Measurements from ENCODE around the gene MFAP1. TPM values are rescaled to one million over a fixed set of nuclear protein-coding genes. Genes with fewer than 3 reads are reported as not detected.
"Not testable (repeated sequence)": the region's sequence is repeated elsewhere in the genome, so short reads cannot be mapped to it uniquely, and the experiment has no call there.

Gene MFAP1
- total RNA-seq, 2 donors from 2014 or later, result 6.8 to 20.8 TPM

GRCh38 chr15:43868406-43868805 is 43.9 kb upstream of the MFAP1 start:
- no peaks in the 10 kb centered on the region for H3K27me3 ChIP-seq (replicated peaks; ENCODE audit: insufficient read depth)
- H3K36me3 ChIP-seq, result no peaks in the 10 kb centered on the region
- H3K4me3 ChIP-seq, result no peak overlapping the region
- no peak for TF ChIP-seq CTCF (IDR thresholded peaks at IDR 0.05)
- H3K9me3 ChIP-seq, result no peaks in the 10 kb centered on the region
- ATAC-seq (ENCODE audit: insufficient number of reproducible peaks, low FRiP score, low read depth) (no peak), DNase-seq (ENCODE audit: low spot score) (no peak)
- H3K4me1 ChIP-seq (ENCODE audit: control insufficient read depth in 1 of 2, low read depth in 2 of 2), result no peaks in the 10 kb centered on the region
- no peak overlapping the region for H3K27ac ChIP-seq

DNA sequence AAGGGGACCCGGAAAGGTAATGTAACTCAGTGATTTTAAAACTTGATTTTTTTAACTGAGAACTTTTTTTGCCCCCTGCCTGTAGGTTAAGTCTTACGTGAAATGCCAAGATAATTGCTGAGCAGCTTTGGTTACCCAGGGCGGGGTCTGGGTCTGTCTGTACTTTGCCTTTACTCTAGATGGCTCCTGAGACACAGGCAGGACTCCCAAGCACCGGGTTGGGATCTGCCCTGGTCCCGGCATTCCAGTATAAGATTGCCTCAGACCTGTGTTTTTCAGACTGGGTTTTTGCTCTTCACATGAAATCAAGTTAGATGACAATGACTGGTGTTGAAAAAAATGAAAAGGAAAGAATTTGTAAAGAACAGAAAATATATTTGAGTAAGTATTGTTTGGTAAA is 42.6 kb upstream of the MFAP1 start:
- DNase-seq (ENCODE audit: low spot score), result no peak

GRCh38 chr15:43866636-43867035 is 42.1 kb upstream of the MFAP1 start:
- H3K4me3 ChIP-seq; H3K27me3 ChIP-seq (replicated peaks; ENCODE audit: insufficient read depth); DNase-seq (ENCODE audit: low spot score); H3K9me3 ChIP-seq; ATAC-seq (ENCODE audit: insufficient number of reproducible peaks, low FRiP score, low read depth); H3K27ac ChIP-seq; H3K4me1 ChIP-seq (ENCODE audit: control insufficient read depth in 1 of 2, low read depth in 2 of 2); H3K36me3 ChIP-seq: not testable (repeated sequence)

More for the DNA sequence above, 42.6 kb upstream of the MFAP1 start:
- no peaks in the 10 kb centered on the region for H3K36me3 ChIP-seq
- H3K27ac ChIP-seq, result no peak overlapping the region
- no peaks in the 10 kb centered on the region for H3K27me3 ChIP-seq (replicated peaks; ENCODE audit: insufficient read depth)
- ATAC-seq (ENCODE audit: insufficient number of reproducible peaks, low FRiP score, low read depth), result no peak
- TF ChIP-seq CTCF (IDR thresholded peaks at IDR 0.05), result no peak
- no peaks in the 10 kb centered on the region for H3K4me1 ChIP-seq (ENCODE audit: control insufficient read depth in 1 of 2, low read depth in 2 of 2)
- no peaks in the 10 kb centered on the region for H3K9me3 ChIP-seq
- no peak overlapping the region for H3K4me3 ChIP-seq

- Histone ChIP-seq H3K27me3 (replicated peaks; ENCODE audit: insufficient read depth) (no peaks in the 10 kb centered on the region), H3K4me1 (ENCODE audit: control insufficient read depth in 1 of 2, low read depth in 2 of 2) (no peaks in the 10 kb centered on the region), H3K27ac (no peak overlapping the region), H3K9me3 (no peaks in the 10 kb centered on the region), H3K4me3 (no peak overlapping the region), H3K36me3 (peaks cover 8% of the 10 kb centered on the region)
- no peak for TF ChIP-seq CTCF (IDR thresholded peaks at IDR 0.05)
- DNase-seq (ENCODE audit: low spot score) (no peak), ATAC-seq (ENCODE audit: insufficient number of reproducible peaks, low FRiP score, low read depth) (no peak)
Observed at GRCh38 chr15:43859546-43859945, 35.1 kb upstream of the MFAP1 start.

DNA sequence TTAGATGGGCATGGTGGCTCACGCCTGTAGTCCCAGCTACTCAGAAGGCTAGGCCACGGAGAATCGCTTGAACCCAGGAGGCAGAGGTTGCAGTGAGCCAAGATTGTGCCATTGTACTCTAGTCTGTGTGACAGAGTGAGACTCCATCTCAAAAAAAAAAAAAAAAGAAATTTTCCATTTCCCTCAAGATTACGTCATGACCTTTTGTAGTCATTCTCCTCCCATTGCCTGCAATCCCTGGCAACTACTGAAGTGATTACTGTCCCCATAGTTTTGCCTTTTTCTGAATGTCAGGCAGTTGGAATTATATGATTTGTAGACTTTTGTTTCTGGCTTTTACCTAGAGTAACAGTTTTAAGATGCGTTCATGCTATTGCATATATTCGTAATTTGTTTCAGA is 30.3 kb upstream of the MFAP1 start:
- DNase-seq (ENCODE audit: low spot score) (no peak), ATAC-seq (ENCODE audit: insufficient number of reproducible peaks, low FRiP score, low read depth) (no peak)
- Histone ChIP-seq H3K9me3 (no peaks in the 10 kb centered on the region), H3K4me1 (ENCODE audit: control insufficient read depth in 1 of 2, low read depth in 2 of 2) (no peaks in the 10 kb centered on the region), H3K36me3 (peaks cover 2% of the 10 kb centered on the region), H3K27ac (no peak overlapping the region), H3K4me3 (no peak overlapping the region), H3K27me3 (replicated peaks; ENCODE audit: insufficient read depth) (no peaks in the 10 kb centered on the region)
- TF ChIP-seq CTCF (IDR thresholded peaks at IDR 0.05), result no peak

DNA sequence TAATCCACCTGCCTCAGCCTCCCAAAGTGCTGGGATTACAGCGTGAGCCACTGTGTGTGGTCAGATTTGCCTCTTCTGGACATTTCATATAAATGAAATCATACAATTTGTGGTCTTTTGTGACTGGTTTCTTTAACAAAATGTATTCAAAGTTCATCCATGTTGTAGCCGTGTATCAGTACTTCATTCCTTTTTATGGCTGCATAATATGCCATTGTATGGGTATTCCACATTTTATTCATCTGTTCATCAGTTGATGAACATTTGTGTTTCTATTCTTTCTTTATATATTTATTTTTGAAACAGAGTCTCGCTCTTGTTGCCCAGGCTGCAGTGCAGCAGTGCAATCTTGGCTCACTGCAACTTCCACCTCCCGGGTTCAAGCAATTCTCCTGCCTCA is 28.1 kb upstream of the MFAP1 start:
- no peaks in the 10 kb centered on the region for H3K9me3 ChIP-seq
- H3K36me3 ChIP-seq, result no peaks in the 10 kb centered on the region
- H3K27me3 ChIP-seq (replicated peaks; ENCODE audit: insufficient read depth), result no peaks in the 10 kb centered on the region
- H3K4me1 ChIP-seq (ENCODE audit: control insufficient read depth in 1 of 2, low read depth in 2 of 2), result no peaks in the 10 kb centered on the region
- no peak for TF ChIP-seq CTCF (IDR thresholded peaks at IDR 0.05)
- ATAC-seq (ENCODE audit: insufficient number of reproducible peaks, low FRiP score, low read depth), result no peak
- no peak overlapping the region for H3K4me3 ChIP-seq
- H3K27ac ChIP-seq, result no peak overlapping the region
- DNase-seq (ENCODE audit: low spot score), result no peak

All from thoracic aorta (tissue), 2 donors.